Mesendoderm (in vitro differentiated cells): ENCODE data around the gene PKD1.

Experiments
- DNase-seq: peaks from one replicate; pipeline ENCODE4 v3.0.0; 2013
- H2AK5ac ChIP-seq: 2 replicates; pipeline ENCODE4 v1.6.1; 2013; ENCODE audit warnings: low read length, inconsistent platforms
- H2BK120ac ChIP-seq: 2 replicates; pipeline ENCODE4 v1.6.1; 2013; ENCODE audit warnings: low read depth, mild to moderate bottlenecking, low read length, moderate library complexity, mixed read lengths
- H2BK15ac ChIP-seq: replicated peaks from 2 replicates; pipeline ENCODE4 v1.6.1; 2013; ENCODE audit warnings: low read depth, mild to moderate bottlenecking, moderate library complexity
- H2BK5ac ChIP-seq: 2 replicates; pipeline ENCODE4 v1.6.1; 2013; ENCODE audit warnings: low read length, inconsistent platforms
- H3K18ac ChIP-seq: 2 replicates; pipeline ENCODE4 v1.6.1; 2013; ENCODE audit warnings: mild to moderate bottlenecking, low read length, mixed read lengths
- H3K23ac ChIP-seq: one replicate; pipeline ENCODE4 v1.6.1; 2013; ENCODE audit warnings: low read length
- H3K27ac ChIP-seq: 2 replicates; pipeline ENCODE4 v1.5.1; 2013; ENCODE audit warnings: low read depth, mild to moderate bottlenecking, inconsistent platforms, low read length, moderate library complexity
- H3K27me3 ChIP-seq: 2 replicates; pipeline ENCODE4 v1.6.1; 2013; ENCODE audit warnings: low read length, control low read depth, mild to moderate bottlenecking, inconsistent platforms; ENCODE audit not compliant: insufficient read depth, poor library complexity
- H3K36me3 ChIP-seq: 2 replicates; pipeline ENCODE4 v1.6.1; 2013; ENCODE audit warnings: low read length, inconsistent platforms; ENCODE audit not compliant: control insufficient read depth, insufficient read depth
- H3K4ac ChIP-seq: one replicate; pipeline ENCODE4 v1.6.1; 2013; ENCODE audit warnings: low read depth, mild to moderate bottlenecking, low read length, moderate library complexity
- H3K4me1 ChIP-seq: 2 replicates; pipeline ENCODE4 v1.6.1; 2013; ENCODE audit warnings: low read depth, low read length, inconsistent platforms; ENCODE audit not compliant: control insufficient read depth
- H3K4me2 ChIP-seq: 2 replicates; pipeline ENCODE4 v1.6.1; 2013; ENCODE audit warnings: low read length
- H3K4me3 ChIP-seq: 2 replicates; pipeline ENCODE4 v1.5.1; 2013; ENCODE audit warnings: mild to moderate bottlenecking, low read length
- H3K56ac ChIP-seq: one replicate; pipeline ENCODE4 v1.6.1; 2013; ENCODE audit warnings: low read length
- H3K79me1 ChIP-seq: 2 replicates; pipeline ENCODE4 v1.6.1; 2013; ENCODE audit warnings: low read length, inconsistent platforms
- H3K79me2 ChIP-seq: 2 replicates; pipeline ENCODE4 v1.6.1; 2013; ENCODE audit warnings: mild to moderate bottlenecking, low read length; ENCODE audit not compliant: control insufficient read depth, insufficient read depth
- H3K9ac ChIP-seq: 2 replicates; pipeline ENCODE4 v1.6.1; 2013; ENCODE audit warnings: low read length, inconsistent platforms
- H4K5ac ChIP-seq: one replicate; pipeline ENCODE4 v1.6.1; 2013; ENCODE audit warnings: low read length
- H4K8ac ChIP-seq: one replicate; pipeline ENCODE4 v1.6.1; 2013; ENCODE audit warnings: low read depth, mild to moderate bottlenecking, control low read depth, low read length, moderate library complexity
- WGBS: extraction: QIAGEN DNeasy Blood & Tissue Kit; methylation state at CpG from one replicate; pipeline ENCODE4 v1.1.7; 2013; ENCODE audit warnings: low lambda C conversion rate, missing lambda C conversion rate; ENCODE audit not compliant: insufficient coverage; ENCODE audit errors: extremely low coverage; 5-methylcytosine and 5-hydroxymethylcytosine counted together

Gene PKD1

DNA sequence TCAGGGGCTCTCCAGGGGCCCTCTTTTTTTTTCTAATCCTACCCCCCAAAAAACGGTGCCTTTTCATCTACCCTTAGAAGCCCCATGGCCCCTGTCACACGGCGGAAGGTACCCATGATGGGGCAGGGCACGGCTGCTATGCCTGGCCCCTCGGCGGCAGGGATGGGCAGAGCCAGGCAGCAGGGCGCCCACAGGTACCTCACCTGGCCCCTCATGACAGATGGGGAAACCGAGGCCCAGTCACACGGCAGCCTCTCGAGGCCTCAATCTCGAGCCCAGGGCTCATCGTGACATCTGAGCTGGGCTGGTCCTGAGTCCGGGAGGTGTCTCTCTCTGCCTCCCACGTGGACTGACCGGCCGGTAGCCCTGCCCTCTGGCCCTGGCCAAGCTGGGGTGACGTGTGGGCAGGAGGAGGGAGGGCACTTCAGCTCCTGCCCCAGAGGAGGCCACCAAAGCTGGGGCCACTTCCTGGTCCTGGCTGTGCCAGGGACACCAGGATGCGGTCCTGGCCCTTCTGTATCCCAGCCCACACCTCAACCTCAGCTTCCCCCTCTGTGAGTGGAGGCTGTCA, 31.5 kb upstream of the PKD1 start:
- H4K8ac ChIP-seq = no peak overlapping the region
- no peak overlapping the region for H4K5ac ChIP-seq
- no peak overlapping the region for H3K4ac ChIP-seq
- no peak overlapping the region for H2BK15ac ChIP-seq
- peaks cover 17% of the 10 kb centered on the region for H3K79me2 ChIP-seq
- peaks cover 16% of the 10 kb centered on the region for H3K36me3 ChIP-seq
- H3K4me1 ChIP-seq = no peaks in the 10 kb centered on the region
- H2BK120ac ChIP-seq = no peak overlapping the region
- H2AK5ac ChIP-seq = no peak overlapping the region
- no peak overlapping the region for H3K4me3 ChIP-seq
- WGBS = no CpG with 5 or more reads among the region's 18 CpGs
- peaks cover 8% of the 10 kb centered on the region for H3K79me1 ChIP-seq
- no peak overlapping the region for H3K4me2 ChIP-seq
- no peak overlapping the region for H3K18ac ChIP-seq
- H3K9ac ChIP-seq = no peak overlapping the region
- no peak overlapping the region for H3K56ac ChIP-seq
- H2BK5ac ChIP-seq = no peak overlapping the region
- H3K27ac ChIP-seq = no peak overlapping the region
- no peak overlapping the region for H3K23ac ChIP-seq
- DNase-seq = no peak
- no peaks in the 10 kb centered on the region for H3K27me3 ChIP-seq

DNA sequence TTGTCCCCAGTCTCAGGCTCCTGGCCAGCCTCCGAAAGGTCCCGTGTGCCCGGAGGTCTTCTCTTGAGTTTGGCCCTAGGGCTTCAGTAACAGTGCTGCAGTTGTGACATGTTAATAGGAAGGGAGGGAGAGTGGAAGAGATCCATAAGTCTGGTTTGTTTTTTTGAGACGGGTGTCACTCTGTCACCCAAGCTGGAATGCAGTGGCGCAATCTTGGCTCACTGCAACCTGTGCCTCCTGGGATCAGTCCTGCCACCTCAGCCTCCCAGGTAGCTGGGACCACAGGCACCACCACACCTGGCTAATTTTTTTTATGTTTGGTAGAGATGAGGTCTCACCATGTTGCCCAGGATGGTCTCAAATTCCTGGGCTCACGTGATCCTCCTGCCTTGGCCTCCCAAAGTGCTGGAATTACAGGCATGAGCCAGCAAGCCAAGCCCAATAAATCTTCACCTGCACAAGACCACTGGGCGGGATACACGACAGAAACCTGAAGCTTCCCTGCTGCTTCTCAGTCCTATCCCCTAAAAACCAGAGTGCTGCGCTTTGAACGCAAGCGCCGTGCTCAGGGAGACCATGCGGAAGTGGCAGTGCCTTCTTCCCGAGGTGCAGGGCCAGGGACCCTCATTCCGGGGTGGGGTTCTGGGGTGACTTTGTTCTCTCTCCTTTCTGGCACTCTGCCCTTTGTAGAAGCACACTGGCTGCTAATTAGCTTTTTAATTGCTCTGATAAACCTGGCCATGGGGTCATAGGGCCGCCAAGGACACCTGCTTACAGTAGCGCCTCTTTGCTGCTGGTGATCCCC, 30.8 kb upstream of the PKD1 start:
- Histone ChIP-seq H3K79me2 (peaks cover 24% of the 10 kb centered on the region), H3K36me3 (peaks cover 11% of the 10 kb centered on the region), H3K4ac (no peak overlapping the region), H3K27me3 (no peaks in the 10 kb centered on the region), H3K4me3 (no peak overlapping the region), H2BK5ac (no peak overlapping the region), H2AK5ac (no peak overlapping the region), H3K23ac (no peak overlapping the region), H3K4me1 (no peaks in the 10 kb centered on the region), H4K8ac (no peak overlapping the region), H3K18ac (no peak overlapping the region), H3K79me1 (peaks cover 10% of the 10 kb centered on the region), H2BK120ac (no peak overlapping the region), H3K4me2 (no peak overlapping the region), H3K56ac (no peak overlapping the region), H4K5ac (no peak overlapping the region), H3K9ac (no peak overlapping the region), H3K27ac (no peak overlapping the region), H2BK15ac (no peak overlapping the region)
- no CpG with 5 or more reads among the region's 17 CpGs for WGBS
- DNase-seq = no peak

DNA sequence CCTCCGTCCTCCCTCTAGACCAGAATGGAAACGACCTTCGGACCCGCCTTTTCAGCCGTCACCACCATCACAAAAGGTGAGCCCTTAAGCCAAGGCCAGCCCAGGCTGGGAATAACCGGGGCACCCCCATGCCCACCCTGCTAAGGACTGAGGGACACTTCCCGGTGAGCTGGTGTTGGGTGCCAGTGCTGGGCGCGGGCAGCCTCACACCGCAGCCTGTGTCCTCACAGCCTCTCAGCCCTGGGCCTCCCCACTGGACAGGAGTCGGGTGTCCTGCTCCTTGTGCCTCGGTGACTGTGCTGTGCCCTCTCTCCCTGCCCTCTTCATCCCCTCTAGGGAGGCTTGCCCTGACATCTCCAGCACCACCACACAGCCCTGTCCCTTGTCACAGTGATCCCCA, 30.2 kb upstream of the PKD1 start:
- peaks cover 9% of the 10 kb centered on the region for H3K36me3 ChIP-seq
- no CpG with 5 or more reads among the region's 12 CpGs for WGBS

DNA sequence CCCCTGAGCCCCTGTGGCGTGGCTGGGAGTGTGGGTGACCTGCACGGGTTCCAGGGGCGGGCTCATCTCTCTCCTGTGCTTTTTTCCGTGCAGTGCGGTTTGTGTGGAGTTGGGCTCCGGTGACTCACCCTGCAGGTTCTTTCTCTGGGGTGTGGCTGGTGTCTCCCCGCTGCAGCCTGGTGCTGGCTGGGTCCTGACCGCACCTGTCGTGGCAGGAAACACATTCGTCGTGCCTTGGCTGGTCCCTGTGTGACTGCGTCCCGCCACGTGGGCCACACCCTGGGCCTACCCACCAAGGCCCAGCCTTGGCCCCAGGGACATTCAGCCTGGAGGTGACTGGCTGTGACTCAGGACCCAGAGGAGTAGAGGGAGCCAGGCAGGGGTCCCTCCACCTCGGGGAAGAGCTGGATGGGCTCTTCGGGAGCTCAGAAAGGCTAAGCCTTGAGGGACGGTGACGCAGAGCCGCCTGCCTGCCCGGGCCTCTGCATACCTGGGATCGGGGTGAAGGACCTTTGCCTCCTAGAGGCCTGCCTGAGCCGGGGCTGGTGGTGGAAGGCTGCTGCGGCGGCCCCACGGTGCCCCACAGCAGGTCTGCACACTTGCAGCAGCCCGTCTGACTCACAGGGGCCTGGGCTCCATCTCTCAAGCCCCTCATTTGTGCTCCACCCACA, 27.6 kb upstream of the PKD1 start:
- no peak overlapping the region for H3K27ac ChIP-seq

More for the DNA sequence above, 30.2 kb upstream of the PKD1 start:
- Histone ChIP-seq H3K4ac (no peak overlapping the region), H3K4me2 (no peak overlapping the region), H4K8ac (no peak overlapping the region), H3K18ac (no peak overlapping the region), H3K9ac (no peak overlapping the region), H2BK5ac (no peak overlapping the region), H3K56ac (no peak overlapping the region), H3K4me3 (no peak overlapping the region), H4K5ac (no peak overlapping the region), H3K27me3 (no peaks in the 10 kb centered on the region), H2BK15ac (no peak overlapping the region), H2AK5ac (no peak overlapping the region), H3K79me1 (peaks cover 10% of the 10 kb centered on the region), H3K4me1 (no peaks in the 10 kb centered on the region), H3K27ac (no peak overlapping the region), H3K79me2 (peaks cover 28% of the 10 kb centered on the region), H2BK120ac (no peak overlapping the region), H3K23ac (no peak overlapping the region)
- no peak for DNase-seq

DNA sequence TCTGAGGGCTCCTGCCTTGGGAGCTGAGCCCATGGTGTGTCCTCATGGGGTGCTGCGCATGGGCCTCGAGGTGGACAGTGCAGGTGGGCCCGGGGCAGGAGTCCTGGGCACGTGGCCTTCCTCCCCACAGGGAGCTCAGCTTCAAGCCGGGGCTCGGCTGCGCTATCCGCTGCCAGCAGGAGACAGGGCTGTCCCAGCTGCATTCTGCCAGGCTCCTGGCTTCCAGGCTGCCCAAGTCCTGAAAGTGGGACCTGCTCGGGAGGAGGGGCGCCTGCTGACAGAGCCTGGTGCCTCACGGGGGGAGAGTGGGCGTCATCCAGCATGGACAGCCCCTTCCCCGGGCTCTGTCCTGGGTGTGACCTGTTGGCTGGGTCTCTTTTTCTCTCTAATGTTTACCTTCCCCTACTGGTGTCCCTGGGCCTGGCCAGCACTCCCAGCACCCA, 27.0 kb upstream of the PKD1 start:
- H3K56ac ChIP-seq = no peak overlapping the region
- H3K9ac ChIP-seq = no peak overlapping the region
- H3K36me3 ChIP-seq = peaks cover 9% of the 10 kb centered on the region
- no peak overlapping the region for H3K23ac ChIP-seq
- no peak overlapping the region for H4K5ac ChIP-seq
- no peak overlapping the region for H2BK5ac ChIP-seq
- no peak overlapping the region for H2BK15ac ChIP-seq
- WGBS = no CpG with 5 or more reads among the region's 13 CpGs
- H3K4ac ChIP-seq = no peak overlapping the region
- no peak for DNase-seq
- no peak overlapping the region for H3K27ac ChIP-seq
- no peak overlapping the region for H3K4me2 ChIP-seq
- H3K79me1 ChIP-seq = peaks cover 16% of the 10 kb centered on the region
- no peak overlapping the region for H2AK5ac ChIP-seq
- no peak overlapping the region for H3K4me3 ChIP-seq
- peaks cover 58% of the 10 kb centered on the region for H3K79me2 ChIP-seq
- H3K27me3 ChIP-seq = no peaks in the 10 kb centered on the region
- no peak overlapping the region for H3K18ac ChIP-seq
- no peak overlapping the region for H4K8ac ChIP-seq
- H2BK120ac ChIP-seq = no peak overlapping the region
- no peaks in the 10 kb centered on the region for H3K4me1 ChIP-seq

More for the DNA sequence above, 27.6 kb upstream of the PKD1 start:
- Histone ChIP-seq H3K56ac (no peak overlapping the region), H2AK5ac (no peak overlapping the region), H3K4me2 (no peak overlapping the region), H3K36me3 (peaks cover 9% of the 10 kb centered on the region), H3K79me1 (peaks cover 12% of the 10 kb centered on the region), H3K18ac (no peak overlapping the region), H4K5ac (no peak overlapping the region), H3K79me2 (peaks cover 52% of the 10 kb centered on the region), H3K4ac (no peak overlapping the region), H3K9ac (no peak overlapping the region), H2BK120ac (no peak overlapping the region), H3K27me3 (no peaks in the 10 kb centered on the region), H3K23ac (no peak overlapping the region), H3K4me3 (no peak overlapping the region), H4K8ac (no peak overlapping the region), H2BK15ac (no peak overlapping the region), H3K4me1 (no peaks in the 10 kb centered on the region), H2BK5ac (no peak overlapping the region)
- no peak for DNase-seq
- WGBS = no CpG with 5 or more reads among the region's 26 CpGs
